NT2/D1 (cell line): ENCODE measurements around the gene FAM222B.
"Not testable (repeated sequence)": the region's sequence is repeated elsewhere in the genome, so short reads cannot be mapped to it uniquely, and the experiment has no call there.

ENCODE experiments used
- DNase-seq: peaks from one replicate; pipeline ENCODE4 v3.0.0-alpha.2; 2011; ENCODE audit warnings: low read depth, low spot score
- H3K27me3 ChIP-seq: 2 replicates; pipeline ENCODE4 v1.6.0; 2011; ENCODE audit warnings: mild to moderate bottlenecking; ENCODE audit not compliant: insufficient read length, insufficient read depth
- H3K36me3 ChIP-seq: 2 replicates; pipeline ENCODE4 v1.6.1; 2011; ENCODE audit warnings: mild to moderate bottlenecking, low read length, mixed read lengths; ENCODE audit not compliant: insufficient read depth, insufficient read length
- H3K4me1 ChIP-seq: 2 replicates; pipeline ENCODE4 v1.5.1; 2011; ENCODE audit not compliant: insufficient read depth, insufficient read length
- H3K4me3 ChIP-seq: 2 replicates; pipeline ENCODE4 v1.5.1; 2011; ENCODE audit warnings: low read depth; ENCODE audit not compliant: insufficient read length
- H3K9ac ChIP-seq: 2 replicates; pipeline ENCODE4 v1.6.0; 2011; ENCODE audit warnings: low read depth; ENCODE audit not compliant: insufficient read length
- H3K9me3 ChIP-seq: 2 replicates; pipeline ENCODE4 v1.5.1; 2011; ENCODE audit warnings: mild to moderate bottlenecking, low read length; ENCODE audit not compliant: insufficient read depth
- SUZ12 ChIP-seq: IDR thresholded peaks from 2 replicates; pipeline ENCODE4 v1.6.1; 2011; ENCODE audit not compliant: insufficient read length, insufficient read depth; ENCODE audit errors: extremely low read depth
- YY1 ChIP-seq: IDR thresholded peaks from 2 replicates; pipeline ENCODE4 v1.6.1; 2011; ENCODE audit not compliant: insufficient read length, insufficient read depth
- ZNF274 ChIP-seq: IDR thresholded peaks from 2 replicates; pipeline ENCODE4 v1.6.1; 2011; ENCODE audit warnings: mild to moderate bottlenecking, low read depth, low read length

Gene FAM222B

GRCh38 chr17:28741358-28742349 lies 100.9 kb downstream of the FAM222B start:
- no peaks in the 10 kb centered on the region for H3K9me3 ChIP-seq
- H3K4me1 ChIP-seq = peaks cover 10% of the 10 kb centered on the region
- no peaks in the 10 kb centered on the region for H3K27me3 ChIP-seq
- H3K36me3 ChIP-seq = peaks cover 47% of the 10 kb centered on the region
- no peak for DNase-seq
- no peak overlapping the region for H3K4me3 ChIP-seq
- no peak overlapping the region for H3K9ac ChIP-seq
- TF ChIP-seq SUZ12 (no peak), ZNF274 (no peak)

- Histone ChIP-seq H3K4me3 (no peak overlapping the region), H3K36me3 (peaks cover 37% of the 10 kb centered on the region), H3K9me3 (no peaks in the 10 kb centered on the region), H3K27me3 (no peaks in the 10 kb centered on the region), H3K9ac (no peak overlapping the region), H3K4me1 (peaks cover 2% of the 10 kb centered on the region)
- DNase-seq = no peak
- TF ChIP-seq ZNF274 (no peak), SUZ12 (no peak), YY1 (no peak)
Measured at GRCh38 chr17:28740406-28741357, 101.9 kb downstream of the FAM222B start.

GRCh38 chr17:28738680-28739384 lies 103.8 kb downstream of the FAM222B start:
- Histone ChIP-seq H3K4me3 (no peak overlapping the region), H3K4me1 (peaks cover 2% of the 10 kb centered on the region), H3K9me3 (no peaks in the 10 kb centered on the region), H3K9ac (no peak overlapping the region), H3K36me3 (peaks cover 37% of the 10 kb centered on the region), H3K27me3 (no peaks in the 10 kb centered on the region)
- TF ChIP-seq SUZ12 = no peak
- no peak for TF ChIP-seq ZNF274
- TF ChIP-seq YY1 = no peak
- DNase-seq = no peak

GRCh38 chr17:28737770-28738679 lies 104.6 kb downstream of the FAM222B start:
- Histone ChIP-seq H3K4me1 (peaks cover 2% of the 10 kb centered on the region), H3K36me3 (peaks cover 39% of the 10 kb centered on the region), H3K4me3 (no peak overlapping the region), H3K9me3 (no peaks in the 10 kb centered on the region), H3K9ac (no peak overlapping the region), H3K27me3 (no peaks in the 10 kb centered on the region)
- TF ChIP-seq ZNF274 (no peak), YY1 (no peak), SUZ12 (no peak)
- DNase-seq = no peak

- Histone ChIP-seq H3K4me3 (no peak overlapping the region), H3K9me3 (no peaks in the 10 kb centered on the region), H3K36me3 (peaks cover 39% of the 10 kb centered on the region), H3K27me3 (no peaks in the 10 kb centered on the region), H3K9ac (no peak overlapping the region), H3K4me1 (peaks cover 2% of the 10 kb centered on the region)
- no peak for DNase-seq
- TF ChIP-seq SUZ12 (no peak), ZNF274 (no peak), YY1 (no peak)
Measured at GRCh38 chr17:28737316-28737715, 105.3 kb downstream of the FAM222B start.

GRCh38 chr17:28735913-28736769 lies 106.4 kb downstream of the FAM222B start:
- not testable (repeated sequence) for DNase-seq, H3K27me3 ChIP-seq, H3K4me3 ChIP-seq, H3K4me1 ChIP-seq, H3K9me3 ChIP-seq, H3K9ac ChIP-seq
- H3K36me3 ChIP-seq = peaks cover 39% of the 10 kb centered on the region
